A549 (cell line): ENCODE data around the gene TJP2. TPM values are rescaled to one million over a fixed set of nuclear protein-coding genes. Genes with fewer than 3 reads are reported as not detected.
A peak's percentile ranks its signal among the peaks of the same experiment; 100 is the strongest.

Experiments
- ATAC-seq, 2 experiments: fragments of 200-7000 bp in 1 of 2; fragments of >200 bp in 1 of 2; cut with Nextera tagmentation in 1 of 2; cut with Tn5 transposase in 1 of 2; 3 replicates each; pipeline versions ENCODE4 v1.8.0 to v1.9.1; 2018 to 2020; ENCODE audit warnings: mild to moderate bottlenecking in 1 of 2, moderate library complexity in 1 of 2
- CTCF ChIA-PET: fragments of 300-600 bp; sonication (Branson Sonifier 250); formaldehyde crosslinking; extraction: SDS; loops from one replicate; lab custom pipeline; 2021; ENCODE audit warnings: antibody characterized with exemption, inconsistent platforms; lab: Yijun Ruan, JAX
- POLR2A ChIA-PET: fragments of 350-600 bp; formaldehyde crosslinking; extraction: SDS; loops from one replicate; lab custom pipeline; 2021; ENCODE audit warnings: antibody characterized with exemption, inconsistent platforms; lab: Yijun Ruan, JAX
- DNase-seq, 2 experiments: peaks; one replicate each; pipeline versions ENCODE4 v3.0.0 to v3.0.0-alpha.2; 2011 to 2016; ENCODE audit warnings: low read depth in 1 of 2, low spot score in 1 of 2
- FAIRE-seq: peaks from 2 replicates; lab custom pipeline; 2011; peaks lifted over from hg19 to GRCh38; lab: Jason Lieb, UNC
- H3K27ac ChIP-seq, 2 experiments: fragments of >200 bp; sonication (Bioruptor Twin); formaldehyde crosslinking; 3 replicates each; pipeline ENCODE4 v1.5.1; 2016 to 2017
- H3K4me1 ChIP-seq: fragments of >200 bp; sonication (Bioruptor Twin); formaldehyde crosslinking; 3 replicates; pipeline ENCODE4 v1.6.1; 2016
- H3K4me2 ChIP-seq: fragments of >200 bp; sonication (Bioruptor Twin); formaldehyde crosslinking; 3 replicates; pipeline ENCODE4 v1.6.1; 2016
- H3K4me3 ChIP-seq: fragments of >200 bp; sonication (Bioruptor Twin); formaldehyde crosslinking; 3 replicates; pipeline ENCODE4 v1.5.1; 2016
- H3K9me3 ChIP-seq: fragments of >200 bp; sonication (Bioruptor Twin); formaldehyde crosslinking; 3 replicates; pipeline ENCODE4 v1.6.1; 2016
- CBX8 ChIP-seq: fragments of 200-600 bp; sonication (generic); IDR thresholded peaks from 2 replicates; pipeline ENCODE4 v1.6.1; 2016
- CHD2 ChIP-seq: fragments of 150-350 bp; IDR thresholded peaks from 2 replicates; pipeline ENCODE4 v1.6.1; 2014; ENCODE audit warnings: low read length; ENCODE audit not compliant: partially characterized antibody
- EHMT2 ChIP-seq: fragments of 200-600 bp; sonication (generic); IDR thresholded peaks from 2 replicates; pipeline ENCODE4 v1.6.1; 2016; ENCODE audit warnings: antibody characterized with exemption, low read depth, mild to moderate bottlenecking, moderate library complexity
- ESRRA ChIP-seq: fragments of 150-350 bp; IDR thresholded peaks from 2 replicates; pipeline ENCODE4 v1.6.1; 2014; ENCODE audit warnings: mild to moderate bottlenecking, low read length, borderline replicate concordance
- FOSB ChIP-seq: fragments of 250-450 bp; sonication (Bioruptor Pico); IDR thresholded peaks from 2 replicates; pipeline ENCODE4 v1.5.0; 2020; ENCODE audit warnings: mild to moderate bottlenecking, moderate library complexity
- GATA3 ChIP-seq: IDR thresholded peaks from 2 replicates; pipeline ENCODE4 v1.6.1; 2012; ENCODE audit warnings: borderline replicate concordance
- HEYL ChIP-seq: fragments of 250-450 bp; sonication (Bioruptor Pico); IDR thresholded peaks from 2 replicates; pipeline ENCODE4 v1.8.0; 2021; ENCODE audit warnings: mild to moderate bottlenecking, moderate library complexity
- HOXB13 ChIP-seq: fragments of 250-450 bp; sonication (Bioruptor Pico); IDR thresholded peaks from 2 replicates; pipeline ENCODE4 v1.5.0; 2020; ENCODE audit warnings: low read depth, mild to moderate bottlenecking, moderate library complexity
- JUNB ChIP-seq: fragments of >200 bp; sonication (Bioruptor Twin); formaldehyde crosslinking; IDR thresholded peaks from 2 replicates; pipeline ENCODE4 v1.6.1; 2016
- NFE2L2 ChIP-seq: fragments of 150-350 bp; conservative IDR thresholded peaks from 2 replicates; pipeline ENCODE4 v1.6.1; 2014; ENCODE audit warnings: low read length
- PHF8 ChIP-seq: fragments of 200-600 bp; sonication (generic); IDR thresholded peaks from 2 replicates; pipeline ENCODE4 v1.6.1; 2016; ENCODE audit warnings: low read depth, mild to moderate bottlenecking, antibody characterized with exemption, moderate library complexity, borderline replicate concordance
- RNF2 ChIP-seq: fragments of 200-600 bp; sonication (generic); IDR thresholded peaks from 2 replicates; pipeline ENCODE4 v1.6.1; 2016; ENCODE audit warnings: low read depth, mild to moderate bottlenecking, antibody characterized with exemption, moderate library complexity, borderline replicate concordance
- ZC3H11A ChIP-seq: fragments of 450-650 bp; IDR thresholded peaks from 2 replicates; pipeline ENCODE4 v1.6.1; 2014; ENCODE audit warnings: antibody characterized with exemption, mild to moderate bottlenecking
- ZFP36 ChIP-seq: fragments of 450-650 bp; IDR thresholded peaks from 2 replicates; pipeline ENCODE4 v1.6.1; 2014; ENCODE audit warnings: borderline replicate concordance; ENCODE audit not compliant: partially characterized antibody
- ZNF302 ChIP-seq: fragments of 250-450 bp; sonication (Bioruptor Pico); IDR thresholded peaks from 2 replicates; pipeline ENCODE4 v1.9.0; 2021; ENCODE audit warnings: inconsistent platforms, mild to moderate bottlenecking, moderate library complexity
- WGBS: methylation state at CpG from one replicate; pipeline ENCODE4 v1.1.6; 2017; ENCODE audit errors: missing lambda C conversion rate; 5-methylcytosine and 5-hydroxymethylcytosine counted together
- polyA plus RNA-seq, 4 experiments: library from polyadenylated mRNA; depleted of rRNA in 3 of 4; stranded (reverse); fragments of >200 nt; fragmentation: RNase III in 1 of 4; extraction: RNeasy Plus Mini Kit Qiagen cat#74134 plus additional on column Dnase treatment in 1 of 4; gene quantifications; 2 replicates in 3 of 4; 3 replicates in 1 of 4; pipeline ENCODE4 v1.2.3, GENCODE V29; 2011 to 2017
- TF ChIP-seq, protein P1 (sequence below): fragments of >200 bp; sonication (Bioruptor Twin); formaldehyde crosslinking; IDR thresholded peaks from 2 replicates; pipeline ENCODE4 v1.6.1; 2016
- TF ChIP-seq, protein P2 (sequence below): fragments of >200 bp; sonication (Bioruptor Twin); formaldehyde crosslinking; IDR thresholded peaks from 3 replicates; pipeline ENCODE4 v1.5.1; 2016
- TF ChIP-seq, protein P3 (sequence below): fragments of 250-450 bp; sonication (Bioruptor Pico); IDR thresholded peaks from 2 replicates; pipeline ENCODE4 v1.5.0; 2021; ENCODE audit warnings: mild to moderate bottlenecking, moderate library complexity, borderline replicate concordance
- TF ChIP-seq, protein P4 (sequence below): fragments of 250-450 bp; sonication (Bioruptor Pico); IDR thresholded peaks from 2 replicates; pipeline ENCODE4 v1.5.0; 2020; ENCODE audit warnings: low read depth, mild to moderate bottlenecking, moderate library complexity
- TF ChIP-seq, protein P5 (sequence below): IDR thresholded peaks from 2 replicates; pipeline ENCODE4 v1.6.1; 2012; ENCODE audit warnings: low read depth, borderline replicate concordance
- TF ChIP-seq, protein P6 (sequence below): IDR thresholded peaks from 2 replicates; pipeline ENCODE4 v1.6.1; 2012

Gene TJP2
- polyA plus RNA-seq, 2 of the 4 experiments (the other 2 are of a cell fraction): 1.7 to 3.6 TPM

DNA sequence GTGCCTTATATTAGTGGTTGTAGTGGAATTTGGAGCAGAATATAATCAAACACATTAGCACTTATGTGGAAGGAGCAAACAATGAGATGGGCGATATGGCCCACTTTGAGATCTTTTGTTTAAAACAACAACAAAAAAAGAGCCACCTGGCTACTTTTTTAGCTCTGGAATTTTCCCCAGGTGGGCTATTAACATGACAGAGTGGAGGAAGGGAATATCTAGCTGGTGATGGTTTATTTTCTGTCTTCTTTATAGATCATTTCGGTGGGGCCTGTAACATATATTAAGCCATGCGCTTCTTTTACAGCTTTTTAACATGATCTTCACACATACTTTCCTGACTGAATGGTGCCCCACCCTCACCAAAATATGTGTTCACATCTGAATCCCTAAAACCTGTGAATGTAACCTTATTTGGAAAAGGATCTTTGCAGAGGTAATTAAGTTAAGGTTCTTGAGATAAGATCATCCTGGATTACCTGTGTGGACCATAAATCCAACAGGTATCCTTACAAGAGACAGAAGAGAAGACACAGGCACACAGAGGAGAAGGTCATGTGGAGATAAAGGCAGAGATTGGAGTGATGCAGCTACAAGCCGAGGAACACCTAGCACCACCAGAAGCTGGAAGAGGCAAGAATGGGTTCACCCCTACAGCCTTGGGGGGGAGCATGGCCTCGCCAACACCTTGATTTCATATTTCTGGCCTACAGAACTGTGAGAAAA is 134.3 kb downstream of the TJP2 start:
- no peaks in the 10 kb centered on the region for H3K4me1 ChIP-seq
- no peak overlapping the region for H3K4me3 ChIP-seq

DNA sequence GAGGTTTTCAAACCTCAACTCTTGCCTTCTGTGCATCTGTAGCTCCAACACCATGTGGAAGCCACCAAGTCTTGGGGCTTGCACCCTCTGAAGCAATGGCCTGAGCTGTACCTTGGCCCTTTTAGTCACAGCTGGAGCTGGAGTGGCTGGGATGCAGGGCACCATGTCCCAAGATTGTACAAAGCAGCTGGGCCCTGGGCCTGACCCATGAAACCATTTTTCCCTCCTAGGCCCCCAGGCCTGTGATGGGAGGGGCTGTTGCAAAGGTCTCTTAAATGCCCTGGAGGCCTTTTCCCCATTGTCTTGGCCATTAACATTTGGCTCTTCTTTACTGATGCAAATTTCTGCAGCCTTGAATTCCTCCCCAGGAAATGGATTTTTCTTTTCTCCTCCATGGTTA is 139.1 kb downstream of the TJP2 start:
- peaks cover 5% of the 10 kb centered on the region; the same call in 2 of the 3 replicates for H3K9me3 ChIP-seq
- no peak overlapping the region for H3K27ac ChIP-seq
- DNase-seq (no peak), ATAC-seq (no peak), FAIRE-seq (no peak)
- TF ChIP-seq RNF2: no peak
- TF ChIP-seq ZFP36: peak; percentile 35
- POLR2A ChIA-PET: no interaction called here
- H3K4me3 ChIP-seq: no peak overlapping the region
- H3K4me1 ChIP-seq: no peaks in the 10 kb centered on the region
- H3K4me2 ChIP-seq: no peak overlapping the region
- CTCF ChIA-PET: no interaction called here

More for the DNA sequence above, 134.3 kb downstream of the TJP2 start:
- DNase-seq: no peak
- Histone ChIP-seq H3K27ac (no peak overlapping the region), H3K4me2 (no peak overlapping the region), H3K9me3 (peaks cover 5% of the 10 kb centered on the region; the same call in 1 of the 3 replicates)
- ATAC-seq: no peak
- CTCF ChIA-PET: no interaction called here
- no peak for FAIRE-seq
- TF ChIP-seq HEYL (no peak), GATA3 (no peak), PHF8 (no peak), ZC3H11A (no peak), FOSB (CRISPR knock-in tag) (no peak), HOXB13 (CRISPR knock-in tag) (no peak), ZFP36 (no peak), NFE2L2 (no peak), CBX8 (no peak)
- TF ChIP-seq, protein P1, sequence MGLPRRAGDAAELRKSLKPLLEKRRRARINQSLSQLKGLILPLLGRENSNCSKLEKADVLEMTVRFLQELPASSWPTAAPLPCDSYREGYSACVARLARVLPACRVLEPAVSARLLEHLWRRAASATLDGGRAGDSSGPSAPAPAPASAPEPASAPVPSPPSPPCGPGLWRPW: no peak
- TF ChIP-seq, protein P2, sequence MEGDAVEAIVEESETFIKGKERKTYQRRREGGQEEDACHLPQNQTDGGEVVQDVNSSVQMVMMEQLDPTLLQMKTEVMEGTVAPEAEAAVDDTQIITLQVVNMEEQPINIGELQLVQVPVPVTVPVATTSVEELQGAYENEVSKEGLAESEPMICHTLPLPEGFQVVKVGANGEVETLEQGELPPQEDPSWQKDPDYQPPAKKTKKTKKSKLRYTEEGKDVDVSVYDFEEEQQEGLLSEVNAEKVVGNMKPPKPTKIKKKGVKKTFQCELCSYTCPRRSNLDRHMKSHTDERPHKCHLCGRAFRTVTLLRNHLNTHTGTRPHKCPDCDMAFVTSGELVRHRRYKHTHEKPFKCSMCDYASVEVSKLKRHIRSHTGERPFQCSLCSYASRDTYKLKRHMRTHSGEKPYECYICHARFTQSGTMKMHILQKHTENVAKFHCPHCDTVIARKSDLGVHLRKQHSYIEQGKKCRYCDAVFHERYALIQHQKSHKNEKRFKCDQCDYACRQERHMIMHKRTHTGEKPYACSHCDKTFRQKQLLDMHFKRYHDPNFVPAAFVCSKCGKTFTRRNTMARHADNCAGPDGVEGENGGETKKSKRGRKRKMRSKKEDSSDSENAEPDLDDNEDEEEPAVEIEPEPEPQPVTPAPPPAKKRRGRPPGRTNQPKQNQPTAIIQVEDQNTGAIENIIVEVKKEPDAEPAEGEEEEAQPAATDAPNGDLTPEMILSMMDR: no peak
- TF ChIP-seq, protein P3, sequence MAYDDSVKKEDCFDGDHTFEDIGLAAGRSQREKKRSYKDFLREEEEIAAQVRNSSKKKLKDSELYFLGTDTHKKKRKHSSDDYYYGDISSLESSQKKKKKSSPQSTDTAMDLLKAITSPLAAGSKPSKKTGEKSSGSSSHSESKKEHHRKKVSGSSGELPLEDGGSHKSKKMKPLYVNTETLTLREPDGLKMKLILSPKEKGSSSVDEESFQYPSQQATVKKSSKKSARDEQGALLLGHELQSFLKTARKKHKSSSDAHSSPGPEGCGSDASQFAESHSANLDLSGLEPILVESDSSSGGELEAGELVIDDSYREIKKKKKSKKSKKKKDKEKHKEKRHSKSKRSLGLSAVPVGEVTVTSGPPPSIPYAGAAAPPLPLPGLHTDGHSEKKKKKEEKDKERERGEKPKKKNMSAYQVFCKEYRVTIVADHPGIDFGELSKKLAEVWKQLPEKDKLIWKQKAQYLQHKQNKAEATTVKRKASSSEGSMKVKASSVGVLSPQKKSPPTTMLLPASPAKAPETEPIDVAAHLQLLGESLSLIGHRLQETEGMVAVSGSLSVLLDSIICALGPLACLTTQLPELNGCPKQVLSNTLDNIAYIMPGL (CRISPR knock-in tag): no peak
- POLR2A ChIA-PET: no interaction called here
- WGBS: 45% methylated on average over 5 of the region's 5 CpGs

DNA sequence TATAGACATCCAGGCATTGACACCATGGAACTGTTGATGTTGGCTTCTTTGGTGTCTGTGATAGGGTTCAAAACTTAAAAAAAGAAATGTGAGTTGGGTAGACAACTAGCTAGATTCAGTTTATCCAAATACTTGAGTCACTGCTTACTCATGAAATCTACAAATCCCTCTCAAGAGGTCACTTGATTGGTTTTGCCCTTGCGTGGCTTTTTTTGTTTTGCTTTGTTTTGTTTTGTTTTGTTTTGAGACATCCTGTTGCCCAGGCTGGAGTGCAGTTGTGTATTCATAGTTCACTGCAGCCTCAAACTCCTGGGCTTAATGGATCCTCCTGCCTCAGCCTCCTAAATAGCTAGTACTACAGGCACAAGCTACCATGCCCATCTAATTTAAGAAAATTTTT is 140.5 kb downstream of the TJP2 start:
- ATAC-seq (no peak), FAIRE-seq (no peak), DNase-seq (no peak)
- H3K27ac ChIP-seq: no peak overlapping the region
- H3K9me3 ChIP-seq: peaks cover 5% of the 10 kb centered on the region; the same call in 2 of the 3 replicates
- ChIA-PET CTCF (no interaction called here), POLR2A (no interaction called here)
- 16% methylated on average over 1 of the region's 1 CpG for WGBS
- H3K4me1 ChIP-seq: no peaks in the 10 kb centered on the region
- no peak overlapping the region for H3K4me2 ChIP-seq
- H3K4me3 ChIP-seq: no peak overlapping the region
- TF ChIP-seq ESRRA (no peak), ZNF302 (no peak), JUNB (no peak), CHD2 (no peak), EHMT2 (no peak), HEYL (no peak)
- TF ChIP-seq, protein P3 (CRISPR knock-in tag): no peak
- TF ChIP-seq, protein P4, sequence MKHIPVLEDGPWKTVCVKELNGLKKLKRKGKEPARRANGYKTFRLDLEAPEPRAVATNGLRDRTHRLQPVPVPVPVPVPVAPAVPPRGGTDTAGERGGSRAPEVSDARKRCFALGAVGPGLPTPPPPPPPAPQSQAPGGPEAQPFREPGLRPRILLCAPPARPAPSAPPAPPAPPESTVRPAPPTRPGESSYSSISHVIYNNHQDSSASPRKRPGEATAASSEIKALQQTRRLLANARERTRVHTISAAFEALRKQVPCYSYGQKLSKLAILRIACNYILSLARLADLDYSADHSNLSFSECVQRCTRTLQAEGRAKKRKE (CRISPR knock-in tag): no peak
- TF ChIP-seq, protein P2: no peak
- TF ChIP-seq, protein P5, sequence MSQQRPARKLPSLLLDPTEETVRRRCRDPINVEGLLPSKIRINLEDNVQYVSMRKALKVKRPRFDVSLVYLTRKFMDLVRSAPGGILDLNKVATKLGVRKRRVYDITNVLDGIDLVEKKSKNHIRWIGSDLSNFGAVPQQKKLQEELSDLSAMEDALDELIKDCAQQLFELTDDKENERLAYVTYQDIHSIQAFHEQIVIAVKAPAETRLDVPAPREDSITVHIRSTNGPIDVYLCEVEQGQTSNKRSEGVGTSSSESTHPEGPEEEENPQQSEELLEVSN: no peak
- TF ChIP-seq, protein P6, sequence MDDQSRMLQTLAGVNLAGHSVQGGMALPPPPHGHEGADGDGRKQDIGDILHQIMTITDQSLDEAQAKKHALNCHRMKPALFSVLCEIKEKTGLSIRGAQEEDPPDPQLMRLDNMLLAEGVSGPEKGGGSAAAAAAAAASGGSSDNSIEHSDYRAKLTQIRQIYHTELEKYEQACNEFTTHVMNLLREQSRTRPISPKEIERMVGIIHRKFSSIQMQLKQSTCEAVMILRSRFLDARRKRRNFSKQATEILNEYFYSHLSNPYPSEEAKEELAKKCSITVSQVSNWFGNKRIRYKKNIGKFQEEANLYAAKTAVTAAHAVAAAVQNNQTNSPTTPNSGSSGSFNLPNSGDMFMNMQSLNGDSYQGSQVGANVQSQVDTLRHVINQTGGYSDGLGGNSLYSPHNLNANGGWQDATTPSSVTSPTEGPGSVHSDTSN: no peak
